Transverse colon (tissue), 3 donors: Measurements from ENCODE around the gene ACP7.

Experiments
- CTCF ChIP-seq, 5 experiments: fragments of 200-600 bp in 3 of 5; fragments of 450-650 bp in 2 of 5; sonication (generic) in 3 of 5; IDR thresholded peaks; 1 replicate in 2 of 5; 2 replicates in 3 of 5; pipeline ENCODE4 v1.5.1; 2016 to 2017; ENCODE audit warnings: antibody characterized with exemption in 5 of 5, inconsistent platforms in 3 of 5, mild to moderate bottlenecking in 2 of 5, moderate library complexity in 1 of 5
- POLR2A ChIP-seq: fragments of 450-650 bp; IDR thresholded peaks from one replicate; pipeline ENCODE4 v1.6.1; 2016; ENCODE audit warnings: antibody characterized with exemption, mild to moderate bottlenecking, moderate library complexity

- TF ChIP-seq CTCF (IDR thresholded peaks at IDR 0.05), result no peak
- no peak for TF ChIP-seq POLR2A
Observed at GRCh38 chr19:39086386-39086785, 2.2 kb downstream of the ACP7 start.
